Neural cell (in vitro differentiated cells): ENCODE measurements around the gene RUNX3.

ENCODE experiments used
- EP300 ChIP-seq: fragments of 450-650 bp; conservative IDR thresholded peaks from 2 replicates; pipeline ENCODE4 v1.6.1; 2014; ENCODE audit warnings: antibody characterized with exemption, mild to moderate bottlenecking, moderate library complexity; ENCODE audit not compliant: poor library complexity, severe bottlenecking
- EZH2 ChIP-seq: fragments of 200-600, 300-800 bp; shearing (Covaris generic), sonication (generic); IDR thresholded peaks from 2 replicates; pipeline ENCODE4 v1.6.1; 2014; ENCODE audit warnings: antibody characterized with exemption, low read length, borderline replicate concordance, mild to moderate bottlenecking; ENCODE audit not compliant: insufficient read depth, poor library complexity, severe bottlenecking
- MXI1 ChIP-seq: fragments of 450-650 bp; conservative IDR thresholded peaks from 2 replicates; pipeline ENCODE4 v1.6.1; 2014; ENCODE audit warnings: antibody characterized with exemption, mild to moderate bottlenecking; ENCODE audit not compliant: poor library complexity, severe bottlenecking
- POLR2AphosphoS5 ChIP-seq: IDR thresholded peaks from 2 replicates; pipeline ENCODE4 v1.6.1; 2012
- RAD21 ChIP-seq: fragments of 450-650 bp; conservative IDR thresholded peaks from 2 replicates; pipeline ENCODE4 v1.6.1; 2014; ENCODE audit warnings: antibody characterized with exemption, mild to moderate bottlenecking, moderate library complexity
- SMC3 ChIP-seq: fragments of 450-650 bp; conservative IDR thresholded peaks from 2 replicates; pipeline ENCODE4 v1.6.1; 2014; ENCODE audit warnings: antibody characterized with exemption, mild to moderate bottlenecking, moderate library complexity; ENCODE audit not compliant: poor library complexity
- TAF1 ChIP-seq: IDR thresholded peaks from 2 replicates; pipeline ENCODE4 v1.6.1; 2012; ENCODE audit warnings: low read depth
- TF ChIP-seq, protein P1 (sequence below): fragments of 450-650 bp; IDR thresholded peaks from 2 replicates; pipeline ENCODE4 v1.5.1; 2014; ENCODE audit warnings: antibody characterized with exemption, mild to moderate bottlenecking, moderate library complexity; ENCODE audit not compliant: poor library complexity, severe bottlenecking
- TF ChIP-seq, protein P2 (sequence below): IDR thresholded peaks from 2 replicates; pipeline ENCODE4 v1.6.1; 2012; ENCODE audit warnings: borderline replicate concordance

DNA sequence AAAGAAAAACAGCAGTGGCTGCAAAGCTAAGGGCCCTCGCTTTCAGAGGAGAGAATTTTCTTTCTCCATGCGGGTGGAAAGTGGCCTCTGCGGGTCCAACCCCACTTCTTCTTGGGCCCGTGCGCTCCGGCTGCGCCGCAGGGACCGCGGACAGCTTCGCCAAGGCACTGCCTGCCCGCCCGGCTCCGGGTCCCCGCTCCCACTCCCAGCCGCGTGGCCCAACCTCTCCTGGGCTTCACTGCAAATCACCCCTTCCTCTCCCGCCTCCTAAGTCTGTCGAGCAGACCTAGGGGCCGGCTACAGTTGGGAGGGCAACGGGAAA is 1.0 kb upstream of the RUNX3 start:
- TF ChIP-seq, protein P1, sequence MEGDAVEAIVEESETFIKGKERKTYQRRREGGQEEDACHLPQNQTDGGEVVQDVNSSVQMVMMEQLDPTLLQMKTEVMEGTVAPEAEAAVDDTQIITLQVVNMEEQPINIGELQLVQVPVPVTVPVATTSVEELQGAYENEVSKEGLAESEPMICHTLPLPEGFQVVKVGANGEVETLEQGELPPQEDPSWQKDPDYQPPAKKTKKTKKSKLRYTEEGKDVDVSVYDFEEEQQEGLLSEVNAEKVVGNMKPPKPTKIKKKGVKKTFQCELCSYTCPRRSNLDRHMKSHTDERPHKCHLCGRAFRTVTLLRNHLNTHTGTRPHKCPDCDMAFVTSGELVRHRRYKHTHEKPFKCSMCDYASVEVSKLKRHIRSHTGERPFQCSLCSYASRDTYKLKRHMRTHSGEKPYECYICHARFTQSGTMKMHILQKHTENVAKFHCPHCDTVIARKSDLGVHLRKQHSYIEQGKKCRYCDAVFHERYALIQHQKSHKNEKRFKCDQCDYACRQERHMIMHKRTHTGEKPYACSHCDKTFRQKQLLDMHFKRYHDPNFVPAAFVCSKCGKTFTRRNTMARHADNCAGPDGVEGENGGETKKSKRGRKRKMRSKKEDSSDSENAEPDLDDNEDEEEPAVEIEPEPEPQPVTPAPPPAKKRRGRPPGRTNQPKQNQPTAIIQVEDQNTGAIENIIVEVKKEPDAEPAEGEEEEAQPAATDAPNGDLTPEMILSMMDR: no peak
- TF ChIP-seq, protein P2, sequence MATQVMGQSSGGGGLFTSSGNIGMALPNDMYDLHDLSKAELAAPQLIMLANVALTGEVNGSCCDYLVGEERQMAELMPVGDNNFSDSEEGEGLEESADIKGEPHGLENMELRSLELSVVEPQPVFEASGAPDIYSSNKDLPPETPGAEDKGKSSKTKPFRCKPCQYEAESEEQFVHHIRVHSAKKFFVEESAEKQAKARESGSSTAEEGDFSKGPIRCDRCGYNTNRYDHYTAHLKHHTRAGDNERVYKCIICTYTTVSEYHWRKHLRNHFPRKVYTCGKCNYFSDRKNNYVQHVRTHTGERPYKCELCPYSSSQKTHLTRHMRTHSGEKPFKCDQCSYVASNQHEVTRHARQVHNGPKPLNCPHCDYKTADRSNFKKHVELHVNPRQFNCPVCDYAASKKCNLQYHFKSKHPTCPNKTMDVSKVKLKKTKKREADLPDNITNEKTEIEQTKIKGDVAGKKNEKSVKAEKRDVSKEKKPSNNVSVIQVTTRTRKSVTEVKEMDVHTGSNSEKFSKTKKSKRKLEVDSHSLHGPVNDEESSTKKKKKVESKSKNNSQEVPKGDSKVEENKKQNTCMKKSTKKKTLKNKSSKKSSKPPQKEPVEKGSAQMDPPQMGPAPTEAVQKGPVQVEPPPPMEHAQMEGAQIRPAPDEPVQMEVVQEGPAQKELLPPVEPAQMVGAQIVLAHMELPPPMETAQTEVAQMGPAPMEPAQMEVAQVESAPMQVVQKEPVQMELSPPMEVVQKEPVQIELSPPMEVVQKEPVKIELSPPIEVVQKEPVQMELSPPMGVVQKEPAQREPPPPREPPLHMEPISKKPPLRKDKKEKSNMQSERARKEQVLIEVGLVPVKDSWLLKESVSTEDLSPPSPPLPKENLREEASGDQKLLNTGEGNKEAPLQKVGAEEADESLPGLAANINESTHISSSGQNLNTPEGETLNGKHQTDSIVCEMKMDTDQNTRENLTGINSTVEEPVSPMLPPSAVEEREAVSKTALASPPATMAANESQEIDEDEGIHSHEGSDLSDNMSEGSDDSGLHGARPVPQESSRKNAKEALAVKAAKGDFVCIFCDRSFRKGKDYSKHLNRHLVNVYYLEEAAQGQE: no peak
- peak; percentile 55 for TF ChIP-seq EZH2
- no peak for TF ChIP-seq RAD21
- no peak for TF ChIP-seq MXI1
- TF ChIP-seq SMC3: no peak
- TF ChIP-seq EP300: no peak
- TF ChIP-seq POLR2AphosphoS5: no peak
- TF ChIP-seq TAF1: no peak
